Stomach (tissue), 9 donors: ENCODE data around the gene KAT2A. TPM values are rescaled to one million over a fixed set of nuclear protein-coding genes. Genes with fewer than 3 reads are reported as not detected.

Experiments used
- DNase-seq, 2 donors: peaks; one replicate each; pipeline versions ENCODE4 v3.0.0 to v3.0.0-alpha.2; 2013 to 2019
- H3K27ac ChIP-seq, 5 donors: fragments of 200-600 bp in 4 of 5; sonication (generic) in 4 of 5; one replicate each; pipeline ENCODE4 v1.5.1; 2013 to 2019; ENCODE audit warnings: mild to moderate bottlenecking in 1 of 5, moderate library complexity in 1 of 5
- H3K27me3 ChIP-seq, 3 donors: fragments of 200-600 bp; sonication (generic); one replicate each; pipeline ENCODE4 v1.5.1; 2017 to 2019; ENCODE audit warnings: mixed run types in 1 of 3
- H3K36me3 ChIP-seq, 4 donors: fragments of 200-600 bp; sonication (generic); 1 replicate in 3 of 4; 2 replicates in 1 of 4; pipeline ENCODE4 v1.5.1; 2016 to 2019
- H3K4me1 ChIP-seq, 4 donors: fragments of 200-600 bp; sonication (generic); one replicate each; pipeline ENCODE4 v1.5.1; 2016 to 2019
- H3K4me3 ChIP-seq, 4 donors: fragments of 200-600 bp; sonication (generic) in 3 of 4; one replicate each; pipeline ENCODE4 v1.5.1; 2016 to 2019; ENCODE audit warnings: mild to moderate bottlenecking in 1 of 4
- H3K9me3 ChIP-seq, 4 donors: fragments of 200-600 bp; sonication (generic); one replicate each; pipeline ENCODE4 v1.5.1; 2016 to 2019
- CTCF ChIP-seq, 7 experiments: fragments of 450-650 bp in 4 of 7; fragments of 200-600 bp in 3 of 7; sonication (generic) in 3 of 7; IDR thresholded peaks; one replicate each; pipeline ENCODE4 v1.5.1; 2016 to 2019; ENCODE audit warnings: antibody characterized with exemption in 7 of 7, control low read depth in 2 of 7, mild to moderate bottlenecking in 1 of 7
- EP300 ChIP-seq: sonication (generic); formaldehyde crosslinking; IDR thresholded peaks from one replicate; pipeline ENCODE4 v1.6.1; 2017; ENCODE audit warnings: antibody characterized with exemption
- POLR2A ChIP-seq, 4 donors: fragments of 450-650 bp; IDR thresholded peaks; one replicate each; pipeline ENCODE4 v1.6.1; 2016; ENCODE audit warnings: antibody characterized with exemption in 4 of 4, control low read depth in 2 of 4, mild to moderate bottlenecking in 1 of 4, moderate library complexity in 1 of 4
- POLR2AphosphoS5 ChIP-seq, 3 donors: sonication (generic); formaldehyde crosslinking; IDR thresholded peaks; one replicate each; pipeline ENCODE4 v1.6.1; 2016; ENCODE audit warnings: antibody characterized with exemption in 3 of 3
- WGBS, 5 donors: extraction: QIAGEN DNeasy Blood & Tissue Kit in 3 of 5; methylation state at CpG; one replicate each; pipeline versions ENCODE4 v1.1.5 to v1.1.7; 2013 to 2018; 5-methylcytosine and 5-hydroxymethylcytosine counted together
- intact Hi-C: fragments of 100-400 bp; cut with DNase I; formaldehyde crosslinking; loops from one replicate; pipeline ENCODE4 v1.15.1; 2023; ENCODE audit warnings: low total_unique reads
- polyA plus RNA-seq, 3 donors: library from polyadenylated mRNA; stranded (reverse); fragments of 200-250 nt; gene quantifications; one replicate each; pipeline ENCODE4 v1.2.3, GENCODE V29; 2013
- total RNA-seq, 5 donors: library from RNA; depleted of rRNA; stranded (reverse); fragments of >200 nt; gene quantifications; one replicate each; pipeline versions ENCODE4 v1.1.0 to v1.2.3, GENCODE V29; 2014 to 2016
- donor health status: healthy with polysubstance abuse.
- donor health status: Bipolar disorder and iron deficiency.
- donor health status: healthy.

Gene KAT2A
- total and polyA plus RNA-seq, 8 donors, result 10.1 to 114 (median 57.3) TPM

GRCh38 chr17:42067371-42068091 lies 53.6 kb downstream of the KAT2A start:
- TF ChIP-seq POLR2A (IDR thresholded peaks at IDR 0.05) (no peak), EP300 (no peak), CTCF (IDR thresholded peaks at IDR 0.05) (peak in 5 of 7 experiments; percentile 82 to 98 (median 95)), POLR2AphosphoS5 (IDR thresholded peaks at IDR 0.05) (no peak)

GRCh38 chr17:42065201-42065600 lies 56.0 kb downstream of the KAT2A start:
- TF ChIP-seq POLR2AphosphoS5 (IDR thresholded peaks at IDR 0.05), result no peak
- TF ChIP-seq CTCF (IDR thresholded peaks at IDR 0.05), result no peak
- TF ChIP-seq EP300, result no peak
- peaks cover 0 to 8% (median 0%) of the 10 kb centered on the region in 3 donors for H3K27me3 ChIP-seq
- intact Hi-C loops, result no loop called here
- no peaks in the 10 kb centered on the region for H3K9me3 ChIP-seq
- DNase-seq, result peak in 1 of 2 donors; percentile 46
- H3K4me1 ChIP-seq, result no peaks in the 10 kb centered on the region
- H3K27ac ChIP-seq, result no peak overlapping the region
- no peaks in the 10 kb centered on the region for H3K36me3 ChIP-seq
- 70 to 86% (median 81%) methylated on average over 2 of the region's 2 CpGs for WGBS, 5 donors
- no peak overlapping the region for H3K4me3 ChIP-seq

More at GRCh38 chr17:42067371-42068091, 53.6 kb downstream of the KAT2A start:
- H3K27me3 ChIP-seq, result peaks cover 0 to 31% (median 19%) of the 10 kb centered on the region in 3 donors
- H3K4me3 ChIP-seq, result no peak overlapping the region
- intact Hi-C loops, result no loop called here
- peak; percentile 74 to 80 for DNase-seq
- H3K4me1 ChIP-seq, result peaks cover 8 to 10% (median 9%) of the 10 kb centered on the region in 4 donors
- no peaks in the 10 kb centered on the region for H3K9me3 ChIP-seq
- 20 to 28% (median 27%) methylated on average over 11 to 12 of the region's 12 CpGs for WGBS, 5 donors
- no peak overlapping the region for H3K27ac ChIP-seq
- no peaks in the 10 kb centered on the region for H3K36me3 ChIP-seq

Other genes starting within 250 kb of the KAT2A start
- gene ACLY, start 202.4 kb downstream of the KAT2A start, total RNA-seq, result 100 to 1,000 TPM in 1 of 5 donors, 10 to 100 TPM in 4; 29.8 to 121 (median 48.7) TPM
- 10 to 100 TPM; 19.8 to 23.8 (median 23.5) TPM for gene ACLY, start 202.4 kb downstream of the KAT2A start, polyA plus RNA-seq
- 1 to 10 TPM in 1 of 5 donors, not detected in 4; 1.3 TPM for gene ODAD4, start 190.8 kb downstream of the KAT2A start, total RNA-seq
- gene ODAD4, start 190.8 kb downstream of the KAT2A start, polyA plus RNA-seq, result 1 to 10 TPM in 1 of 3 donors, under 1 TPM in 2; 0.78 to 2.1 (median 0.81) TPM
- gene CNP, start 154.6 kb downstream of the KAT2A start, total RNA-seq, result 10 to 100 TPM; 21.0 to 47.2 (median 30.7) TPM
- gene CNP, start 154.6 kb downstream of the KAT2A start, polyA plus RNA-seq, result 10 to 100 TPM; 27.3 to 29.1 (median 29.0) TPM
- 100 to 1,000 TPM in 1 of 5 donors, 10 to 100 TPM in 4; 12.3 to 161 (median 61.6) TPM for gene DNAJC7, start 103.9 kb downstream of the KAT2A start, total RNA-seq
- gene DNAJC7, start 103.9 kb downstream of the KAT2A start, polyA plus RNA-seq, result 10 to 100 TPM; 66.7 to 93.3 (median 74.5) TPM
- 10 to 100 TPM in 4 of 5 donors, 1 to 10 TPM in 1; 7.5 to 27.4 (median 19.6) TPM for gene NKIRAS2, start 101.3 kb downstream of the KAT2A start, total RNA-seq
- gene NKIRAS2, start 101.3 kb downstream of the KAT2A start, polyA plus RNA-seq, result 10 to 100 TPM; 16.8 to 28.5 (median 27.6) TPM
- 1 to 10 TPM in 3 of 5 donors, not detected in 2; 1.8 to 5.2 (median 2.5) TPM for gene C17orf113, start 70.8 kb downstream of the KAT2A start, total RNA-seq
- under 1 TPM; 0.31 to 0.92 (median 0.68) TPM for gene C17orf113, start 70.8 kb downstream of the KAT2A start, polyA plus RNA-seq
- gene ZNF385C, start 22.9 kb downstream of the KAT2A start, total RNA-seq, result under 1 TPM in 1 of 5 donors, not detected in 4; 0.87 TPM
- 1 to 10 TPM in 1 of 3 donors, under 1 TPM in 2; 0.31 to 1.4 (median 0.53) TPM for gene ZNF385C, start 22.9 kb downstream of the KAT2A start, polyA plus RNA-seq
- 10 to 100 TPM in 2 of 5 donors, 1 to 10 TPM in 3; 3.2 to 21.9 (median 9.8) TPM for gene DHX58, start 8.7 kb downstream of the KAT2A start, total RNA-seq
- 10 to 100 TPM; 15.1 to 23.4 (median 20.3) TPM for gene DHX58, start 8.7 kb downstream of the KAT2A start, polyA plus RNA-seq
- gene HSPB9, start 1.4 kb upstream of the KAT2A start, total RNA-seq, result not detected
- under 1 TPM; 0.25 to 0.61 (median 0.35) TPM for gene HSPB9, start 1.4 kb upstream of the KAT2A start, polyA plus RNA-seq
- 100 to 1,000 TPM in 1 of 5 donors, 10 to 100 TPM in 4; 26.8 to 105 (median 69.2) TPM for gene RAB5C, start 33.6 kb upstream of the KAT2A start, total RNA-seq
- 100 to 1,000 TPM in 2 of 3 donors, 10 to 100 TPM in 1; 67.0 to 225 (median 170) TPM for gene RAB5C, start 33.6 kb upstream of the KAT2A start, polyA plus RNA-seq
- gene KCNH4, start 59.8 kb upstream of the KAT2A start, total RNA-seq, result not detected
- not detected for gene KCNH4, start 59.8 kb upstream of the KAT2A start, polyA plus RNA-seq
- gene HCRT, start 64.1 kb upstream of the KAT2A start, total RNA-seq, result not detected
- gene HCRT, start 64.1 kb upstream of the KAT2A start, polyA plus RNA-seq, result not detected
- gene GHDC, start 73.1 kb upstream of the KAT2A start, total RNA-seq, result 10 to 100 TPM in 3 of 5 donors, 1 to 10 TPM in 1, not detected in 1; 7.1 to 43.2 (median 13.5) TPM
- 10 to 100 TPM; 11.3 to 14.5 (median 13.9) TPM for gene GHDC, start 73.1 kb upstream of the KAT2A start, polyA plus RNA-seq
- 10 to 100 TPM; 51.4 to 86.2 (median 62.4) TPM for gene STAT5B, start 155.0 kb upstream of the KAT2A start, total RNA-seq
- 10 to 100 TPM; 18.9 to 24.1 (median 19.8) TPM for gene STAT5B, start 155.0 kb upstream of the KAT2A start, polyA plus RNA-seq
- 10 to 100 TPM; 16.2 to 81.7 (median 20.6) TPM for gene STAT5A, start 167.1 kb upstream of the KAT2A start, total RNA-seq
- gene STAT5A, start 167.1 kb upstream of the KAT2A start, polyA plus RNA-seq, result 10 to 100 TPM in 2 of 3 donors, 1 to 10 TPM in 1; 9.6 to 10.5 (median 10.5) TPM